Right lobe of liver (tissue), 6 donors: ENCODE data around the gene GNAT1. TPM values are rescaled to one million over a fixed set of nuclear protein-coding genes. Genes with fewer than 3 reads are reported as not detected.

ENCODE experiments used
- ATAC-seq, 4 donors: fragments of 200-7000 bp; cut with Tn5 transposase; one replicate each; pipeline ENCODE4 v1.9.1; 2020; ENCODE audit warnings: mild to moderate bottlenecking in 4 of 4, moderate library complexity in 4 of 4
- DNase-seq, 3 donors: peaks; one replicate each; pipeline ENCODE4 v3.0.0-alpha.2; 2020
- H3K27ac ChIP-seq, 3 donors: fragments of 200-600 bp; one replicate each; pipeline ENCODE4 v1.8.0; 2022
- H3K27me3 ChIP-seq, 2 donors: fragments of 200-600 bp; one replicate each; pipeline ENCODE4 v1.8.0; 2022
- H3K36me3 ChIP-seq, 4 donors: fragments of 200-600 bp; sonication (generic) in 1 of 4; one replicate each; pipeline versions ENCODE4 v1.5.1 to v1.8.0; 2017 to 2022; ENCODE audit warnings: control low read depth in 1 of 4
- H3K4me1 ChIP-seq, 4 donors: fragments of 200-600 bp; sonication (generic) in 1 of 4; one replicate each; pipeline versions ENCODE4 v1.5.1 to v1.8.0; 2017 to 2022; ENCODE audit warnings: control low read depth in 1 of 4
- H3K4me3 ChIP-seq, 3 donors: fragments of 200-600 bp; one replicate each; pipeline ENCODE4 v1.8.0; 2022
- H3K9me3 ChIP-seq, 4 donors: fragments of 200-600 bp; sonication (generic) in 1 of 4; one replicate each; pipeline versions ENCODE4 v1.5.1 to v1.8.0; 2017 to 2022; ENCODE audit warnings: control low read depth in 1 of 4
- CTCF ChIP-seq, 4 donors: fragments of 200-600 bp in 3 of 4; fragments of 450-650 bp in 1 of 4; IDR thresholded peaks; one replicate each; pipeline versions ENCODE4 v1.5.1 to v1.8.0; 2016 to 2022; ENCODE audit warnings: antibody characterized with exemption in 4 of 4, mild to moderate bottlenecking in 2 of 4
- POLR2A ChIP-seq: fragments of 450-650 bp; IDR thresholded peaks from one replicate; pipeline ENCODE4 v1.6.1; 2017; ENCODE audit warnings: antibody characterized with exemption, mild to moderate bottlenecking
- WGBS: methylation state at CpG from one replicate; pipeline ENCODE4 v1.1.6; 2018; ENCODE audit warnings: low coverage, low lambda C conversion rate; ENCODE audit not compliant: insufficient coverage; ENCODE audit errors: missing lambda C conversion rate; 5-methylcytosine and 5-hydroxymethylcytosine counted together
- intact Hi-C, 2 donors: fragments of 100-400 bp; cut with DNase I; formaldehyde crosslinking; loops; one replicate each; pipeline versions ENCODE4 v1.11.2 to v1.14.1; 2022
- microRNA counts: library from miRNA; unstranded; fragments of <30 nt; microRNA quantifications from one replicate; lab custom pipeline; 2016
- microRNA-seq, 2 donors: library from miRNA; unstranded; fragments of <30 nt; microRNA quantifications; one replicate each; pipeline ENCODE4, GENCODE V29; 2019 to 2020
- small RNA-seq, 2 experiments: library from RNA; depleted of rRNA; stranded (forward); fragments of <200 nt; gene quantifications; one replicate each; pipeline ENCODE3, GENCODE V24; 2016
- total RNA-seq, 6 experiments: library from RNA; depleted of rRNA in 2 of 6; stranded (reverse); fragments of >200 nt in 2 of 6; fragmentation: NEBNext Ultra II Directional in 3 of 6; extraction: Animal tissue kit (Norgen Biotek cat#: 25700) in 3 of 6; gene quantifications; one replicate each; pipeline versions ENCODE4 v1.1.0 to v1.2.4, GENCODE V29; 2016 to 2023
- donor health status: DM: no; HTN: yes; CAD: no.
- donor health status: DM: no; HTN: no; CAD: no.
- donor health status: DM: no; HTN: no; CAD: no.
- donor health status: DM: no; HTN: yes; CAD: no.
- donor health status: DM: no; HTN: yes; CAD: no.

The GNAT1 gene
- total RNA-seq, 6 experiments from 2014 or later = 0.07 TPM; not detected in 5

- H3K9me3 ChIP-seq = no peaks in the 10 kb centered on the region
- DNase-seq (no peak), ATAC-seq (no peak)
- H3K4me3 ChIP-seq = no peak overlapping the region
- H3K36me3 ChIP-seq = peaks cover 0 to 3% (median 0%) of the 10 kb centered on the region in 4 donors
- TF ChIP-seq CTCF (IDR thresholded peaks at IDR 0.05) = no peak
- no peak for TF ChIP-seq POLR2A
- no peaks in the 10 kb centered on the region for H3K27me3 ChIP-seq
- intact Hi-C loops = no loop called here
- peak overlapping the region; percentile 72 to 93 (median 78) for H3K27ac ChIP-seq
- H3K4me1 ChIP-seq = peaks cover 0 to 89% (median 25%) of the 10 kb centered on the region in 4 donors
- 65% methylated on average over 5 of the region's 16 CpGs for WGBS
Measured at GRCh38 chr3:50245251-50245745, 53.9 kb downstream of the GNAT1 start.

GRCh38 chr3:50245831-50246516 lies 54.6 kb downstream of the GNAT1 start:
- TF ChIP-seq CTCF (IDR thresholded peaks at IDR 0.05) = peak in 3 of 4 donors; percentile 90 to 96 (median 95)
- TF ChIP-seq POLR2A = no peak
- H3K4me1 ChIP-seq = peaks cover 0 to 87% (median 23%) of the 10 kb centered on the region in 4 donors
- intact Hi-C loops = no loop called here
- H3K27ac ChIP-seq = peak overlapping the region; percentile 72 to 93 (median 78)
- DNase-seq = peak; percentile 88 to 91 (median 91)
- no peaks in the 10 kb centered on the region for H3K27me3 ChIP-seq
- H3K9me3 ChIP-seq = no peaks in the 10 kb centered on the region
- 14% methylated on average over 5 of the region's 25 CpGs for WGBS
- peak overlapping the region; percentile 9 to 45 (median 23) for H3K4me3 ChIP-seq
- peak; percentile 70 to 81 (median 78) for ATAC-seq
- H3K36me3 ChIP-seq = no peaks in the 10 kb centered on the region

DNA sequence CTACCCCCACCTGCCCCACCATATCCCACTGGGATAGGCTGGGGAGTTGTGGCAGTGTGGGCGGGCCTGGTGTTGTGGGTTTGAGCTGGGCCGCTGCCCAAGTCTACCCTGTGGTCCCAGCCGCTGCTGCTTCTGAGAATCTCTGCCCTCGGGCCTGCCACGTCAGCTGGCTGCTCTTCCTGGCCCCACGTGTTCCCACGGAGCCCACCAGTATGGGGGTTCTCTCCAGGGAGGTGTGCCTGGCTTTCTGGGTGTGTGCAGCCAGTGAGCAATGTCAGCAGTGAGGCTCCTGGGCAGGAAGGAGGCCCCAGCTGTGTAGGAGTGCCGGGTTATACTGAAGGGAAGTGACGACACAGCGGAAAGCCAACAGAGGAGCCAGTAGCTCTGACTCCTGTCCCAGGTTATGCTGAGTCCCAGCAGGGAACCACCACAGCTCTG lies 55.1 kb downstream of the GNAT1 start:
- no CpG with 5 or more reads among the region's 10 CpGs for WGBS
- peaks cover 0 to 84% (median 21%) of the 10 kb centered on the region in 4 donors for H3K4me1 ChIP-seq

More for the DNA sequence above, 55.1 kb downstream of the GNAT1 start:
- TF ChIP-seq POLR2A (no peak), CTCF (IDR thresholded peaks at IDR 0.05) (peak in 1 of 4 donors; percentile 14)
- intact Hi-C loops = no loop called here
- Histone ChIP-seq H3K36me3 (no peaks in the 10 kb centered on the region), H3K27ac (peak overlapping the region; percentile 72 to 93 (median 78)), H3K9me3 (no peaks in the 10 kb centered on the region), H3K27me3 (no peaks in the 10 kb centered on the region), H3K4me3 (no peak overlapping the region)
- ATAC-seq = peak; percentile 25 to 45 (median 35)
- peak in 1 of 3 donors; percentile 45 for DNase-seq

MicroRNAs encoded within 50 kb of the gene (microRNA counts, 767-probe panel; counts per million panel counts)
- 237 counts per million for microRNA hsa-miR-566 (lab: Ali Mortazavi, UCI)

Small RNAs within 50 kb of the gene (microRNA-seq; reads per million reads assigned to microRNA genes)
- gene MIR566 (0 reads per million in 2 donors), gene MIR5787 (0 reads per million in 2 donors)

Small RNAs within 50 kb of the gene (small RNA-seq; reads per million reads assigned to genes)
- 0 reads per million in 2 experiments for gene MIR566
- 0 reads per million in 2 experiments for gene MIR5787

Other genes with a start within 250 kb of the GNAT1 start
- 10 to 100 TPM; 42.1 to 62.4 (median 46.4) TPM for gene RBM5, start 102.7 kb upstream of the GNAT1 start, total RNA-seq
- gene SEMA3F, start 36.3 kb upstream of the GNAT1 start, total RNA-seq = 1 to 10 TPM; 1.2 to 5.9 (median 4.2) TPM
- gene SLC38A3, start 13.7 kb downstream of the GNAT1 start, total RNA-seq = 100 to 1,000 TPM in 4 of 6 experiments, 10 to 100 TPM in 2; 77.7 to 311 (median 190) TPM
- gene GNAI2, start 44.6 kb downstream of the GNAT1 start, total RNA-seq = 100 to 1,000 TPM in 2 of 6 experiments, 10 to 100 TPM in 4; 73.3 to 125 (median 98.7) TPM
- gene SEMA3B, start 77.5 kb downstream of the GNAT1 start, total RNA-seq = 1 to 10 TPM; 1.7 to 4.5 (median 2.6) TPM
- not detected for gene LSMEM2, start 87.5 kb downstream of the GNAT1 start, total RNA-seq
- gene IFRD2, start 100.8 kb downstream of the GNAT1 start, total RNA-seq = 10 to 100 TPM; 40.8 to 71.0 (median 56.3) TPM
- 1 to 10 TPM; 1.8 to 7.5 (median 3.1) TPM for gene HYAL3, start 107.8 kb downstream of the GNAT1 start, total RNA-seq
- 1 to 10 TPM; 2.5 to 6.2 (median 3.5) TPM for gene NAA80, start 107.8 kb downstream of the GNAT1 start, total RNA-seq
- 100 to 1,000 TPM in 4 of 6 experiments, 10 to 100 TPM in 2; 90.6 to 157 (median 136) TPM for gene HYAL1, start 112.0 kb downstream of the GNAT1 start, total RNA-seq
- 10 to 100 TPM; 13.0 to 41.6 (median 21.2) TPM for gene HYAL2, start 131.1 kb downstream of the GNAT1 start, total RNA-seq
- 10 to 100 TPM in 5 of 6 experiments, 1 to 10 TPM in 1; 9.7 to 36.9 (median 12.5) TPM for gene TUSC2, start 136.6 kb downstream of the GNAT1 start, total RNA-seq
- 10 to 100 TPM in 3 of 6 experiments, 1 to 10 TPM in 3; 5.2 to 17.8 (median 9.1) TPM for gene RASSF1, start 149.2 kb downstream of the GNAT1 start, total RNA-seq
- gene ZMYND10, start 154.1 kb downstream of the GNAT1 start, total RNA-seq = under 1 TPM; 0.25 to 0.70 (median 0.46) TPM
- gene NPRL2, start 159.2 kb downstream of the GNAT1 start, total RNA-seq = 10 to 100 TPM; 10.6 to 18.3 (median 14.4) TPM
- 10 to 100 TPM; 14.3 to 29.4 (median 20.7) TPM for gene CYB561D2, start 159.3 kb downstream of the GNAT1 start, total RNA-seq
- 10 to 100 TPM; 15.0 to 30.9 (median 19.2) TPM for gene TMEM115, start 167.9 kb downstream of the GNAT1 start, total RNA-seq